Muscle of back (tissue), 11 donors: Measurements from ENCODE around the gene JAG2. TPM values are rescaled to one million over a fixed set of nuclear protein-coding genes. Genes with fewer than 3 reads are reported as not detected.
A peak's percentile ranks its signal among the peaks of the same experiment; 100 is the strongest.

Experiments
- DNase-seq, 3 donors: peaks; one replicate each; pipeline versions ENCODE4 v3.0.0 to v3.0.0-alpha.2; 2013
- polyA plus RNA-seq, 10 donors: library from polyadenylated mRNA; unstranded; fragments of 120-200 nt; gene quantifications; one replicate each; pipeline ENCODE4 v1.2.1, GENCODE V29; 2013; ENCODE audit not compliant: insufficient read length in 10 of 10

Gene JAG2
- polyA plus RNA-seq, 10 donors, result 21.8 to 51.2 (median 35.0) TPM

GRCh38 chr14:105151838-105152793 is 16.5 kb downstream of the JAG2 start:
- DNase-seq, result peak; percentile 53 to 62 (median 58)

GRCh38 chr14:105151084-105151837 is 17.3 kb downstream of the JAG2 start:
- no peak for DNase-seq

- DNase-seq, result no peak
Measured at GRCh38 chr14:105150368-105151083, 18.1 kb downstream of the JAG2 start.

- no peak for DNase-seq
Measured at GRCh38 chr14:105150026-105150367, 18.6 kb downstream of the JAG2 start.

- no peak for DNase-seq
Measured at GRCh38 chr14:105149146-105149781, 19.3 kb downstream of the JAG2 start.

GRCh38 chr14:105148604-105149145 is 19.9 kb downstream of the JAG2 start:
- no peak for DNase-seq

GRCh38 chr14:105147671-105148603 is 20.6 kb downstream of the JAG2 start:
- DNase-seq, result no peak

GRCh38 chr14:105146976-105147635 is 21.5 kb downstream of the JAG2 start:
- DNase-seq, result no peak

- DNase-seq, result no peak
Measured at GRCh38 chr14:105146181-105146975, 22.2 kb downstream of the JAG2 start.

- DNase-seq, result no peak
Measured at GRCh38 chr14:105145381-105146180, 23.0 kb downstream of the JAG2 start.

GRCh38 chr14:105144666-105145380 is 23.8 kb downstream of the JAG2 start:
- no peak for DNase-seq

GRCh38 chr14:105144026-105144665 is 24.4 kb downstream of the JAG2 start:
- DNase-seq, result no peak

- DNase-seq, result no peak
Measured at GRCh38 chr14:105143451-105144025, 25.0 kb downstream of the JAG2 start.

- DNase-seq, result no peak
Measured at GRCh38 chr14:105142651-105143450, 25.7 kb downstream of the JAG2 start.

GRCh38 chr14:105141486-105142281 is 26.9 kb downstream of the JAG2 start:
- DNase-seq, result no peak
